ENCODE measurements around the gene PLA2G2C. TPM values are rescaled to one million over a fixed set of nuclear protein-coding genes. Genes with fewer than 3 reads are reported as not detected.

Gene PLA2G2C
- total and polyA plus RNA-seq, 2 of the 13 experiments (the other 11 are each of a cell fraction or from before 2014, with no cell fraction given) = not detected

DNA sequence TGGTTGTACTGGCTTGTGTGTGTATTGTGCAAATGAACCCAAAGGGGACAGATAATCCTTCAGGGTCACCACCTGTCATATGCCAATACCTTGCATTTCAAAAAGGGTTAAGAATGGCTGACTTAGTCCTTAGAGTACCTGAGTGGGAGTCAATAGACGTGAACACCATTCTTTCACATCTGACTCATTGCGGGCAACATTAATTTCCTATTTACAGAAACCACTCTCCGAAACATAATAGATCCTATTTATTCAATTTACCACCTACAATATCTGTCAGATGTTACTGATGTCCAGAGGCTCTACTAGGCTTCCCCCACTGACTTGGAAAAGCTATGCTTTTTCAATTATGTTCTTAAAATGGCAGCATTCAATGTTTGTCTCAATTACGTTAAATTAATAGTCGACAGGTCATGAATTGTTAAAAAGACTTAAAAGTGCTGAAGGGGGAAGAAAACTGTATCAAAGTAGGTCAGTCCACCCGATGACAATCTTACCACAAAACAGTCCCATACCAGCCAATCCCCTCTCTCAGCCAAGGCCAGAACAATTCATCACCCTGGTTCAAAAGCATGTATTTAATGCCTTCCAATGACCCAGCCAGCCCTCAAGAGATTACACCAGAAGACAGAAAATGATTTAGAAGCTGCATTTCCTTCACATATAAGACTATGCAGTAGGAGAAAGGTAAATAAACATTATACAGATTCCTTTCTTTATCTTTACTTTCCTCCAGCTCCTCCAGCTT is 48.6 kb upstream of the PLA2G2C start (continued):
- TF ChIP-seq, protein P1, sequence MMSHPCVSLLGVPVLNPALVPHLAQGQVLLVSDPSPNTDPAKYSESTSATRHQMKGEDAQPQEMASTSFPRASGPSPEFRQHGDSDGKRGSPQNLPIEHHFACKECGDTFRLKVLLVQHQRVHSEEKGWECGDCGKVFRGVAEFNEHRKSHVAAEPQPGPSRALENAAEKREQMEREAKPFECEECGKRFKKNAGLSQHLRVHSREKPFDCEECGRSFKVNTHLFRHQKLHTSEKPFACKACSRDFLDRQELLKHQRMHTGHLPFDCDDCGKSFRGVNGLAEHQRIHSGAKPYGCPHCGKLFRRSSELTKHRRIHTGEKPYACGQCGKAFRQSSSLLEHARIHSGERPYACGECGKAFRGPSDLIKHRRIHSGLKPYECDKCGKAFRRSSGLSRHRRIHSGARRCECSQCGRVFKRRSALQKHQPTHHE (CRISPR knock-in tag; IDR thresholded peaks at IDR 0.05; ENCODE audit: borderline replicate concordance) = no peak
- no peak for TF ChIP-seq FOXP4 (CRISPR knock-in tag; IDR thresholded peaks at IDR 0.05)
- TF ChIP-seq SNAPC4 (CRISPR knock-in tag; IDR thresholded peaks at IDR 0.05) = no peak

All from HepG2 (cell line).